HEK293T (cell line): ENCODE measurements around the gene PBX2.

ENCODE experiments used
- CTCF ChIA-PET: fragments of 350-600 bp; formaldehyde crosslinking; extraction: SDS; loops from one replicate; lab custom pipeline; 2021; ENCODE audit warnings: antibody characterized with exemption, inconsistent platforms; lab: Yijun Ruan, JAX
- POLR2A ChIA-PET: fragments of 350-600 bp; formaldehyde crosslinking; extraction: SDS; loops from one replicate; lab custom pipeline; 2020; ENCODE audit warnings: antibody characterized with exemption, inconsistent platforms; lab: Yijun Ruan, JAX
- DNase-seq: peaks from one replicate; pipeline ENCODE4 v3.0.0; 2012; ENCODE audit warnings: mixed read lengths; ENCODE audit errors: extremely low spot score
- ARNT ChIP-seq: fragments of 450-650 bp; IDR thresholded peaks from 2 replicates; pipeline ENCODE4 v1.6.1; 2017; ENCODE audit warnings: mild to moderate bottlenecking
- BHLHE40 ChIP-seq: fragments of 450-650 bp; IDR thresholded peaks from 2 replicates; pipeline ENCODE4 v1.6.1; 2016; ENCODE audit warnings: mild to moderate bottlenecking, moderate library complexity, borderline replicate concordance
- CTBP1 ChIP-seq: fragments of 450-650 bp; IDR thresholded peaks from 2 replicates; pipeline ENCODE4 v1.6.1; 2016; ENCODE audit warnings: borderline replicate concordance
- ELF4 ChIP-seq: fragments of 450-650 bp; IDR thresholded peaks from 2 replicates; pipeline ENCODE4 v1.6.1; 2017; ENCODE audit warnings: antibody characterized with exemption
- FOXA1 ChIP-seq: fragments of 450-650 bp; IDR thresholded peaks from 2 replicates; pipeline ENCODE4 v1.6.1; 2016; ENCODE audit warnings: mild to moderate bottlenecking
- FOXK2 ChIP-seq: fragments of 450-650 bp; IDR thresholded peaks from 2 replicates; pipeline ENCODE4 v1.6.1; 2016; ENCODE audit warnings: mild to moderate bottlenecking
- FOXM1 ChIP-seq: fragments of 450-650 bp; IDR thresholded peaks from 2 replicates; pipeline ENCODE4 v1.6.1; 2017; ENCODE audit warnings: mild to moderate bottlenecking, borderline replicate concordance
- HDGF ChIP-seq: fragments of 450-650 bp; IDR thresholded peaks from 2 replicates; pipeline ENCODE4 v1.6.1; 2017; ENCODE audit warnings: antibody characterized with exemption, borderline replicate concordance
- L3MBTL2 ChIP-seq: fragments of 450-650 bp; conservative IDR thresholded peaks from 2 replicates; pipeline ENCODE4 v1.6.1; 2016; ENCODE audit warnings: mild to moderate bottlenecking
- LEF1 ChIP-seq: fragments of 450-650 bp; IDR thresholded peaks from 2 replicates; pipeline ENCODE4 v1.6.1; 2017; ENCODE audit warnings: mild to moderate bottlenecking, borderline replicate concordance
- NFRKB ChIP-seq: fragments of 450-650 bp; IDR thresholded peaks from 2 replicates; pipeline ENCODE4 v1.6.1; 2016; ENCODE audit warnings: mild to moderate bottlenecking, moderate library complexity
- SP1 ChIP-seq: fragments of 450-650 bp; IDR thresholded peaks from 2 replicates; pipeline ENCODE4 v1.6.1; 2017
- SUZ12 ChIP-seq: fragments of 450-650 bp; IDR thresholded peaks from 2 replicates; pipeline ENCODE4 v1.6.1; 2016; ENCODE audit warnings: mild to moderate bottlenecking
- TARDBP ChIP-seq: fragments of 450-650 bp; IDR thresholded peaks from 2 replicates; pipeline ENCODE4 v1.6.1; 2016
- ZNF384 ChIP-seq: fragments of 450-650 bp; IDR thresholded peaks from 2 replicates; pipeline ENCODE4 v1.6.1; 2016
- TF ChIP-seq, protein P1 (sequence below): fragments of 450-650 bp; IDR thresholded peaks from 2 replicates; pipeline ENCODE4 v1.6.1; 2016

Gene PBX2

DNA sequence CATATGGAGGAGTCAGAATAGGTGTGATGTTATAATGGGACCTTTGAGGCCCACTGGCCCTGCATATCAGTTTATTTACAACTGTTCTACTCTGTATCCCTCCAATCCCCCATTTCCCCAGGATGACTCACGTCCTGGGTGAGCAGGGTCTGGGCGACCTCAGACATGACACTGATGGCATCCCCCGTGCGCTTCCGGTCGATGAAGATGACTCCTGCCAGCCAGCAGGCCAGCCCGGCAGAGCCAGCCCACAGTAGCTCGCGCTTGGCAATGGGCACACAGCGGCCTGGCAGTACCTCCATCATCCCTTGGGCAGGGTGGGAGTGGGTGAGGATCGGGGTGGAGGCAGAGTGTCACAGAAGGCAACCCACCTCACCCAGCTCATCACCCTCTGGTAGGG is 19.7 kb downstream of the PBX2 start:
- no peak for DNase-seq
- ChIA-PET POLR2A (no interaction called here), CTCF (no interaction called here)

GRCh38 chr6:32168807-32169591 is 21.0 kb downstream of the PBX2 start:
- no peak for DNase-seq
- ChIA-PET CTCF (no interaction called here), POLR2A (interaction anchor here (0.6 to 2.0 kb wide), 3 partner anchors 8 to 64 kb away, joined by 3 to 10 read pairs (median 3); no protein-coding TSS in a partner anchor)
- no peak for TF ChIP-seq ZNF384
- no peak for TF ChIP-seq BHLHE40
- TF ChIP-seq L3MBTL2 = no peak
- no peak for TF ChIP-seq ARNT
- no peak for TF ChIP-seq TARDBP
- TF ChIP-seq CTBP1 = no peak
- no peak for TF ChIP-seq HDGF
- no peak for TF ChIP-seq SUZ12
- TF ChIP-seq LEF1 = no peak
- TF ChIP-seq, protein P1, sequence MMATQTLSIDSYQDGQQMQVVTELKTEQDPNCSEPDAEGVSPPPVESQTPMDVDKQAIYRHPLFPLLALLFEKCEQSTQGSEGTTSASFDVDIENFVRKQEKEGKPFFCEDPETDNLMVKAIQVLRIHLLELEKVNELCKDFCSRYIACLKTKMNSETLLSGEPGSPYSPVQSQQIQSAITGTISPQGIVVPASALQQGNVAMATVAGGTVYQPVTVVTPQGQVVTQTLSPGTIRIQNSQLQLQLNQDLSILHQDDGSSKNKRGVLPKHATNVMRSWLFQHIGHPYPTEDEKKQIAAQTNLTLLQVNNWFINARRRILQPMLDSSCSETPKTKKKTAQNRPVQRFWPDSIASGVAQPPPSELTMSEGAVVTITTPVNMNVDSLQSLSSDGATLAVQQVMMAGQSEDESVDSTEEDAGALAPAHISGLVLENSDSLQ = no peak
- no peak for TF ChIP-seq NFRKB

More for the DNA sequence above, 19.7 kb downstream of the PBX2 start:
- TF ChIP-seq FOXA1 (no peak), FOXK2 (no peak), ZNF384 (no peak), BHLHE40 (no peak), ELF4 (no peak), LEF1 (no peak), CTBP1 (no peak), L3MBTL2 (no peak), SUZ12 (no peak), TARDBP (no peak), HDGF (no peak), NFRKB (no peak), SP1 (no peak), ARNT (no peak), FOXM1 (no peak)
- TF ChIP-seq, protein P1 = no peak

- POLR2A ChIA-PET = interaction anchor here (2.0 kb wide), 1 partner anchor 9 kb away, joined by 10 read pairs; no protein-coding TSS in a partner anchor
- DNase-seq = no peak
- CTCF ChIA-PET = interaction anchor here (1.2 kb wide), 1 partner anchor 49 kb away, joined by 3 read pairs; no protein-coding TSS in a partner anchor
- no peak for TF ChIP-seq ZNF384
- no peak for TF ChIP-seq TARDBP
- TF ChIP-seq SP1 = no peak
These were observed 21.7 kb downstream of the PBX2 start for GRCh38 chr6:32168350-32168749.

- CTCF ChIA-PET = interaction anchor here (1.2 kb wide), 1 partner anchor 49 kb away, joined by 3 read pairs; no protein-coding TSS in a partner anchor
- no peak for DNase-seq
- TF ChIP-seq CTBP1 (no peak), SP1 (no peak), LEF1 (no peak), ARNT (no peak)
- POLR2A ChIA-PET = interaction anchor here (2.0 kb wide), 1 partner anchor 9 kb away, joined by 10 read pairs; no protein-coding TSS in a partner anchor
These were observed 22.2 kb downstream of the PBX2 start for GRCh38 chr6:32167761-32168262.

- CTCF ChIA-PET = interaction anchor here (1.2 kb wide), 1 partner anchor 48 kb away, joined by 3 read pairs; no protein-coding TSS in a partner anchor
- DNase-seq = no peak
- TF ChIP-seq FOXA1 (no peak), CTBP1 (no peak), HDGF (no peak), SUZ12 (no peak), ELF4 (no peak), BHLHE40 (no peak), ZNF384 (no peak), TARDBP (no peak), SP1 (no peak), LEF1 (no peak), L3MBTL2 (no peak), FOXK2 (no peak), NFRKB (no peak), ARNT (no peak), FOXM1 (no peak)
- TF ChIP-seq, protein P1 = no peak
- POLR2A ChIA-PET = interaction anchor here (1.7 to 3.1 kb wide), 3 partner anchors 10 to 38 kb away, joined by 4 to 19 read pairs (median 10); partner anchors contain the start of gene AGPAT1
These were observed 22.7 kb downstream of the PBX2 start for GRCh38 chr6:32167154-32167760.
